Transverse colon (tissue), 4 donors: ENCODE data around the gene LAMB4. TPM values are rescaled to one million over a fixed set of nuclear protein-coding genes. Genes with fewer than 3 reads are reported as not detected.

Source experiments
- DNase-seq: peaks from one replicate; pipeline ENCODE4 v3.0.0-alpha.2; 2019
- H3K27ac ChIP-seq, 4 donors: fragments of 200-600 bp; sonication (generic); 2 replicates each; pipeline ENCODE4 v1.5.1; 2016 to 2018; ENCODE audit warnings: inconsistent platforms in 4 of 4
- H3K27me3 ChIP-seq: fragments of 200-600 bp; sonication (generic); 2 replicates; pipeline ENCODE4 v1.5.1; 2017; ENCODE audit warnings: inconsistent platforms
- H3K36me3 ChIP-seq, 4 donors: fragments of 200-600 bp; sonication (generic); 2 replicates each; pipeline ENCODE4 v1.5.1; 2017 to 2019; ENCODE audit warnings: inconsistent platforms in 4 of 4
- H3K4me1 ChIP-seq, 4 donors: fragments of 200-600 bp; sonication (generic); 2 replicates each; pipeline ENCODE4 v1.5.1; 2017 to 2020; ENCODE audit warnings: inconsistent platforms in 4 of 4
- H3K4me3 ChIP-seq, 4 donors: fragments of 200-600 bp; sonication (generic); 1 replicate in 1 of 4; 2 replicates in 3 of 4; pipeline versions ENCODE4 v1.5.1 to v1.6.1; 2017 to 2019; ENCODE audit warnings: inconsistent platforms in 4 of 4
- H3K9me3 ChIP-seq, 2 donors: fragments of 200-600 bp; sonication (generic); 2 replicates each; pipeline ENCODE4 v1.5.1; 2017 to 2019; ENCODE audit warnings: inconsistent platforms in 2 of 2
- EP300 ChIP-seq: sonication (generic); formaldehyde crosslinking; IDR thresholded peaks from one replicate; pipeline ENCODE4 v1.6.1; 2017; ENCODE audit warnings: antibody characterized with exemption, low read depth
- POLR2A ChIP-seq: fragments of 450-650 bp; IDR thresholded peaks from one replicate; pipeline ENCODE4 v1.6.1; 2016; ENCODE audit warnings: antibody characterized with exemption, mild to moderate bottlenecking, moderate library complexity
- POLR2AphosphoS5 ChIP-seq, 3 donors: sonication (generic); formaldehyde crosslinking; IDR thresholded peaks; one replicate each; pipeline ENCODE4 v1.6.1; 2016; ENCODE audit warnings: antibody characterized with exemption in 3 of 3
- WGBS, 2 donors: methylation state at CpG; one replicate each; pipeline ENCODE4 v1.1.5; 2018; ENCODE audit warnings: low coverage in 1 of 2; 5-methylcytosine and 5-hydroxymethylcytosine counted together
- in situ Hi-C, 4 donors: fragments of 200-750 bp; cut with MboI; loops; one replicate each; pipeline versions ENCODE4 v1.15.0 to v1.15.1; 2017; ENCODE audit warnings: low sequenced_read_pairs in 3 of 4, low pct_ligation_motif_present in 1 of 4, low pct_unique_long_range_greater_than_20kb in 1 of 4
- intact Hi-C: fragments of 100-400 bp; cut with DNase I; formaldehyde crosslinking; loops from one replicate; pipeline ENCODE4 v1.15.1; 2023; ENCODE audit warnings: low total_unique reads
- small RNA-seq, 4 donors: library from RNA; depleted of rRNA; stranded (forward); fragments of <200 nt; gene quantifications; one replicate each; pipeline ENCODE3, GENCODE V24; 2016
- total RNA-seq, 4 donors: library from RNA; depleted of rRNA; stranded (reverse); fragments of >200 nt; gene quantifications; one replicate each; pipeline ENCODE4 v1.1.0, GENCODE V29; 2016
- TF ChIP-seq, protein P1 (sequence below), 5 experiments: fragments of 200-600 bp in 3 of 5; fragments of 450-650 bp in 2 of 5; sonication (generic) in 3 of 5; IDR thresholded peaks; 1 replicate in 2 of 5; 2 replicates in 3 of 5; pipeline ENCODE4 v1.5.1; 2016 to 2017; ENCODE audit warnings: antibody characterized with exemption in 5 of 5, inconsistent platforms in 3 of 5, mild to moderate bottlenecking in 2 of 5, moderate library complexity in 1 of 5

Gene LAMB4
- total RNA-seq, 4 donors from 2014 or later = not detected

DNA sequence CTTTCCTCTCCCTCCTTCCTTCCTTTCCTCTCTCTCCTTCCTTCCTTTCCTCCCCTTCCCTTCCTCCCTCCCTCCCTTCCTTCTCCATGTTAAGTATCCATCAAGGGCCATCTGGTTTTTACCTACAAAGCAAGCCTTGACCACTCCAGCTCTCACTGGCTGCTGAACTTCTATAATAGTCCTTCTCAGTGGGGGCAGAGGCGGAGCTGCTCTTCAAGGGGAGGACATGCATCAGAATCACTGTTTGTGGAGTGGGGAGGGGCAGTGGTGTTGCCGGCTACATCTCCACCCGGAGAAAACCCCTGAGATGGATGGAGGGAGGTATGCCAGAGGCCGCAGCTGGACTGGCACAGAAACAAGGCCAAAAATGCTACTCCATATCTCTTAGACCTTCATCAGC lies 153.1 kb downstream of the LAMB4 start:
- intact Hi-C loops (no loop called here), in situ Hi-C loops (no loop called here)
- Histone ChIP-seq H3K27me3 (no peaks in the 10 kb centered on the region), H3K4me3 (no peak overlapping the region), H3K27ac (peak overlapping the region in 1 of 4 donors; percentile 28), H3K36me3 (peaks cover 4 to 37% (median 16%) of the 10 kb centered on the region in 4 donors), H3K9me3 (no peaks in the 10 kb centered on the region), H3K4me1 (peaks cover 0 to 18% (median 4%) of the 10 kb centered on the region in 4 donors)
- WGBS, 2 donors = 83 to 84% methylated on average over 3 to 4 of the region's 4 CpGs
- no peak for TF ChIP-seq EP300
- DNase-seq = no peak

DNA sequence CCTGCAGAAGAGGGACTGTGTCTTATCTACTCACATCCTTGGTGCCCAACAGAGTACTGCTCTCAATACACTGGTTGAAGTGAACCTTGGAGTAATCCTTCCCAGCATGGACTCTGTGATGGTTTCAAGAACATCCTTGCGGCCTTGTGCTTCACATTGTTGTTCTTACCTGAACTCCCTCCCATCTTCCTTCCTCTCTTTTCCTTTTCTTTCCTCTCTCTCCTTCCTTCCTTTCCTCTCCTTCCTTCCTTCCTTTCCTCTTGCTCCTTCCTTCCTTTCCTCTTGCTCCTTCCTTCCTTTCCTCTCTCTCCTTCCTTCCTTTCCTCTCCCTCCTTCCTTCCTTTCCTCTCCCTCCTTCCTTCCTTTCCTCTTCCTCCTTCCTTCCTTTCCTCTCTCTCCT lies 153.5 kb downstream of the LAMB4 start:
- Histone ChIP-seq H3K36me3 (peaks cover 4 to 37% (median 16%) of the 10 kb centered on the region in 4 donors), H3K4me3 (no peak overlapping the region), H3K27me3 (no peaks in the 10 kb centered on the region), H3K27ac (no peak overlapping the region), H3K9me3 (no peaks in the 10 kb centered on the region), H3K4me1 (peaks cover 0 to 17% (median 5%) of the 10 kb centered on the region in 4 donors)
- no peak for DNase-seq
- in situ Hi-C loops = no loop called here
- intact Hi-C loops = no loop called here
- TF ChIP-seq, protein P1, sequence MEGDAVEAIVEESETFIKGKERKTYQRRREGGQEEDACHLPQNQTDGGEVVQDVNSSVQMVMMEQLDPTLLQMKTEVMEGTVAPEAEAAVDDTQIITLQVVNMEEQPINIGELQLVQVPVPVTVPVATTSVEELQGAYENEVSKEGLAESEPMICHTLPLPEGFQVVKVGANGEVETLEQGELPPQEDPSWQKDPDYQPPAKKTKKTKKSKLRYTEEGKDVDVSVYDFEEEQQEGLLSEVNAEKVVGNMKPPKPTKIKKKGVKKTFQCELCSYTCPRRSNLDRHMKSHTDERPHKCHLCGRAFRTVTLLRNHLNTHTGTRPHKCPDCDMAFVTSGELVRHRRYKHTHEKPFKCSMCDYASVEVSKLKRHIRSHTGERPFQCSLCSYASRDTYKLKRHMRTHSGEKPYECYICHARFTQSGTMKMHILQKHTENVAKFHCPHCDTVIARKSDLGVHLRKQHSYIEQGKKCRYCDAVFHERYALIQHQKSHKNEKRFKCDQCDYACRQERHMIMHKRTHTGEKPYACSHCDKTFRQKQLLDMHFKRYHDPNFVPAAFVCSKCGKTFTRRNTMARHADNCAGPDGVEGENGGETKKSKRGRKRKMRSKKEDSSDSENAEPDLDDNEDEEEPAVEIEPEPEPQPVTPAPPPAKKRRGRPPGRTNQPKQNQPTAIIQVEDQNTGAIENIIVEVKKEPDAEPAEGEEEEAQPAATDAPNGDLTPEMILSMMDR (IDR thresholded peaks at IDR 0.05) = no peak
- TF ChIP-seq EP300 = no peak
- TF ChIP-seq POLR2AphosphoS5 (IDR thresholded peaks at IDR 0.05) = no peak
- no peak for TF ChIP-seq POLR2A
- WGBS, 2 donors = 4 to 100% methylated on average over 1 of the region's 1 CpG

DNA sequence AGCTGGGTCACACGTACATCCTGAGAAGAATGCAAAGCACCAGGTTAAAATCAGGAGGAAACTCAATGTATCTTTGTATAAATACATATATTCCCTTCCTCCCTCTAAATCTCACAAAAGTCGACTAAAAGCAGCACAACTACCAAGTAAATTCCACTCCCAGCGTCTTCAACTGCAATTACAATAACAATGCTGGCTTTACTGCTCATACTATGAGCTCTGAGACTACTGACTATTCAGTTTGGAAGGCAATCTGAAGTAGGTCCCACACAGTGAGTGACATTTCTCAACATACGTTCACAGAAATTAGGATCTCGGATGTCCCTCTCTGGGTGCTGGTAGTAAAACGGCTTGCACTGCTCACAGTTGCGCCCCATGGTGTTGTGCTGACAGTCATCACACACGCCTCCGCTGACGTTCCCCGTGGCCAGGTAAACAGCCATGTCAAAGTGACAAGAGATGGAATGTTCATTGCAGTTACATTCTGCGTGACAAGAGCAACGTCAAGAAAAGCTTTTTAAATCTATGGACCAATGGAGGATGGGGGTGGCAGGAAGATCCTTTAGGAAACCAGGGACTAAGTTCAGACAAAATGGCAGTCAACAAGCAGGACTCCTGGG lies 154.7 kb downstream of the LAMB4 start:
- Histone ChIP-seq H3K27ac (peak overlapping the region in 1 of 4 donors; percentile 28), H3K4me1 (peaks cover 0 to 28% (median 6%) of the 10 kb centered on the region in 4 donors), H3K36me3 (peaks cover 4 to 37% (median 16%) of the 10 kb centered on the region in 4 donors), H3K27me3 (no peaks in the 10 kb centered on the region), H3K4me3 (no peak overlapping the region), H3K9me3 (no peaks in the 10 kb centered on the region)
- no peak for TF ChIP-seq EP300
- no peak for TF ChIP-seq POLR2AphosphoS5 (IDR thresholded peaks at IDR 0.05)
- TF ChIP-seq POLR2A = no peak
- TF ChIP-seq, protein P1 (IDR thresholded peaks at IDR 0.05) = no peak
- in situ Hi-C loops (no loop called here), intact Hi-C loops (no loop called here)
- WGBS, 2 donors = 75 to 89% methylated on average over 8 to 13 of the region's 13 CpGs
- DNase-seq = no peak

DNA sequence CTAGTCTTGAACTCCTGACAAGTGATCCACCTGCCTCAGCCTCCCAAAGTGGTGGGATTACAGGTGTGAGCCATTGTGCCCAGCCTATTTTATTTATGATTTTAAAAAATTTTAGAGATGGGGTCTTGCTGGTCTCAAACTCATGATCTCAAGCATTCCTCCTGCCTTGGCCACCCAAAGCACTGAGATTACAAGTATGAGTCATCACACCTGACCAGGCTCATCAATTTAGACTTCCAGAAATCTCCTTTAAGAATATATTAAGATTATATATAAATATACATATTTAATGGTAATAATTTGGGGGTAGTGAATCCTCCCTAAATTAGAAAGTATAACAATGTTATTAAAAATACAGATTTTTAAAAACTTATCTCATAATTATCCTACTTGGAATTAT lies 156.3 kb downstream of the LAMB4 start:
- Histone ChIP-seq H3K4me3 (no peak overlapping the region), H3K4me1 (peaks cover 0 to 36% (median 6%) of the 10 kb centered on the region in 4 donors), H3K9me3 (no peaks in the 10 kb centered on the region), H3K27ac (peak overlapping the region in 3 of 4 donors; percentile 65 to 74 (median 73)), H3K27me3 (no peaks in the 10 kb centered on the region), H3K36me3 (peaks cover 4 to 37% (median 16%) of the 10 kb centered on the region in 4 donors)
- intact Hi-C loops (no loop called here), in situ Hi-C loops (no loop called here)
- TF ChIP-seq POLR2A (no peak), EP300 (no peak), POLR2AphosphoS5 (IDR thresholded peaks at IDR 0.05) (no peak)
- TF ChIP-seq, protein P1 (IDR thresholded peaks at IDR 0.05) = no peak
- no peak for DNase-seq

Small RNAs within 50 kb of the gene (small RNA-seq; reads per million reads assigned to genes)
- gene RF00012 = 0 reads per million in 4 donors

Other genes with a start within 250 kb of the LAMB4 start
- 100 to 1,000 TPM in 3 of 4 donors, 10 to 100 TPM in 1; 46.0 to 131 (median 126) TPM for gene DLD, start 239.2 kb downstream of the LAMB4 start, total RNA-seq
- gene LAMB1, start 127.2 kb downstream of the LAMB4 start, total RNA-seq = 100 to 1,000 TPM in 2 of 4 donors, 10 to 100 TPM in 2; 54.2 to 119 (median 90.3) TPM